ENCODE measurements around the gene SNX32. TPM values are rescaled to one million over a fixed set of nuclear protein-coding genes. Genes with fewer than 3 reads are reported as not detected.

SNX32 gene
- total and polyA plus RNA-seq, 2 of the 13 experiments (the other 11 are each of a cell fraction or from before 2014, with no cell fraction given): 0.09 to 0.34 TPM

DNA sequence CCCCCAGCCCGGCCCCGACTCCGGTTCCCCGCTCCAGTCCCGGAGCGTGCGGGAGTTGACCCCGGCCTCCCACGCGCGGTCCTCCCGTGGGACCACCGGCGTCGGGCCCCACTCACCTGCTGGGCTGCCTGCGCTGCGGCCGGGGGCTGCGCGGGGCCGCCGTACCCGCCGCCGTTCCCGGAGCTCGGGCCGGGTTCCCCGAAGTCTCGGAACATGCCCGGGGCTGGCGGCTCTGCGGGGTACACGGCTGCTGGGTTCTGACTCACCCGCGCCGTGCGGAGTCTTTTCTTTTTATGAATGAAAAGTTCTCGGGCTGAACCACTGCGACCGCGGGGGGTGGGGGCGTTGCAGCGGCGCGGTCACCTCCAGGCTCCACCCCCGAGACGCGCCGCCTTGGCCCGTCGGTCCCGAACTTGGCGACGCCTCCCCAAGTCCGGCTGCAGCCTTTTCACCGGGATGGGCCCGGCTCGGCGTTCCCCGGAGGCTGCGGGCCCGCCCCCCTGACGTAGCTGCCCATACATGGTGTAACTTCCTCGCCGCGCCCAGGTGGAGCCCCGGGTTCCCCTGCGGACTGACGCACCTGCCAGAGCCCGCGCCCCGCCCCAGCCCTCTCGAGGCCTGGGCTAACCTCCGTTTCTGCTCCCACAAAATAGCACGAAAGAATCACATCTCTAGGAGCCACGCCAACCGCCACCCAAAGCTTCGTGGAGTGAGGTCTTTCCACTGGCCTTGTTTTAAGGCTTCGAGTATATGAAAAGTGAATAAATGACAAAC lies 66.5 kb downstream of the SNX32 start, which contains the start of gene FOSL1 (continued):
- TF ChIP-seq ZNF143 (CRISPR knock-in tag; IDR thresholded peaks at IDR 0.05): no peak
- peak; percentile 51; the same call in 1 of the 2 replicates for TF ChIP-seq POLR2AphosphoS2 (IDR thresholded peaks at IDR 0.05; ENCODE audit: low read depth, low read length)
- no peak for TF ChIP-seq SIN3B (IDR thresholded peaks at IDR 0.05; ENCODE audit: low read length)
- TF ChIP-seq CEBPB (IDR thresholded peaks at IDR 0.05; ENCODE audit: borderline replicate concordance, low read depth, low read length): no peak
- no peak for TF ChIP-seq RFX3 (CRISPR knock-in tag; IDR thresholded peaks at IDR 0.05)
- TF ChIP-seq SMARCC2 (IDR thresholded peaks at IDR 0.05): no peak
- 0 out of 2 replicates have a peak, but pooled peaks have one; percentile 34 for TF ChIP-seq RFXANK (CRISPR knock-in tag; IDR thresholded peaks at IDR 0.05)
- peak; percentile 87; the same call in 1 of the 2 replicates for TF ChIP-seq PRMT3 (CRISPR knock-in tag; IDR thresholded peaks at IDR 0.05; ENCODE audit: borderline replicate concordance, low read depth)
- no peak for TF ChIP-seq NPAS2 (CRISPR knock-in tag; IDR thresholded peaks at IDR 0.05; ENCODE audit: borderline replicate concordance)
- TF ChIP-seq ZNF501 (CRISPR knock-in tag; IDR thresholded peaks at IDR 0.05): peak; percentile 22; the same call in 1 of the 2 replicates
- TF ChIP-seq ZNF678 (CRISPR knock-in tag; IDR thresholded peaks at IDR 0.05): no peak
- TF ChIP-seq AGO2 (optimal IDR thresholded peaks at IDR 0.05; ENCODE audit: low read depth, low read length): peak; percentile 11
- peak; percentile 31; the same call in 1 of the 2 replicates for TF ChIP-seq RAD21 (CRISPR knock-in tag; IDR thresholded peaks at IDR 0.05)
- TF ChIP-seq, protein P1, sequence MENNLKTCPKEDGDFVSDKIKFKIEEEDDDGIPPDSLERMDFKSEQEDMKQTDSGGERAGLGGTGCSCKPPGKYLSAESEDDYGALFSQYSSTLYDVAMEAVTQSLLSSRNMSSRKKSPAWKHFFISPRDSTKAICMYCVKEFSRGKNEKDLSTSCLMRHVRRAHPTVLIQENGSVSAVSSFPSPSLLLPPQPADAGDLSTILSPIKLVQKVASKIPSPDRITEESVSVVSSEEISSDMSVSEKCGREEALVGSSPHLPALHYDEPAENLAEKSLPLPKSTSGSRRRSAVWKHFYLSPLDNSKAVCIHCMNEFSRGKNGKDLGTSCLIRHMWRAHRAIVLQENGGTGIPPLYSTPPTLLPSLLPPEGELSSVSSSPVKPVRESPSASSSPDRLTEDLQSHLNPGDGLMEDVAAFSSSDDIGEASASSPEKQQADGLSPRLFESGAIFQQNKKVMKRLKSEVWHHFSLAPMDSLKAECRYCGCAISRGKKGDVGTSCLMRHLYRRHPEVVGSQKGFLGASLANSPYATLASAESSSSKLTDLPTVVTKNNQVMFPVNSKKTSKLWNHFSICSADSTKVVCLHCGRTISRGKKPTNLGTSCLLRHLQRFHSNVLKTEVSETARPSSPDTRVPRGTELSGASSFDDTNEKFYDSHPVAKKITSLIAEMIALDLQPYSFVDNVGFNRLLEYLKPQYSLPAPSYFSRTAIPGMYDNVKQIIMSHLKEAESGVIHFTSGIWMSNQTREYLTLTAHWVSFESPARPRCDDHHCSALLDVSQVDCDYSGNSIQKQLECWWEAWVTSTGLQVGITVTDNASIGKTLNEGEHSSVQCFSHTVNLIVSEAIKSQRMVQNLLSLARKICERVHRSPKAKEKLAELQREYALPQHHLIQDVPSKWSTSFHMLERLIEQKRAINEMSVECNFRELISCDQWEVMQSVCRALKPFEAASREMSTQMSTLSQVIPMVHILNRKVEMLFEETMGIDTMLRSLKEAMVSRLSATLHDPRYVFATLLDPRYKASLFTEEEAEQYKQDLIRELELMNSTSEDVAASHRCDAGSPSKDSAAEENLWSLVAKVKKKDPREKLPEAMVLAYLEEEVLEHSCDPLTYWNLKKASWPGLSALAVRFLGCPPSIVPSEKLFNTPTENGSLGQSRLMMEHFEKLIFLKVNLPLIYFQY (CRISPR knock-in tag; IDR thresholded peaks at IDR 0.05; ENCODE audit: borderline replicate concordance): peak; percentile 48; the same call in 1 of the 2 replicates
- TF ChIP-seq, protein P2, sequence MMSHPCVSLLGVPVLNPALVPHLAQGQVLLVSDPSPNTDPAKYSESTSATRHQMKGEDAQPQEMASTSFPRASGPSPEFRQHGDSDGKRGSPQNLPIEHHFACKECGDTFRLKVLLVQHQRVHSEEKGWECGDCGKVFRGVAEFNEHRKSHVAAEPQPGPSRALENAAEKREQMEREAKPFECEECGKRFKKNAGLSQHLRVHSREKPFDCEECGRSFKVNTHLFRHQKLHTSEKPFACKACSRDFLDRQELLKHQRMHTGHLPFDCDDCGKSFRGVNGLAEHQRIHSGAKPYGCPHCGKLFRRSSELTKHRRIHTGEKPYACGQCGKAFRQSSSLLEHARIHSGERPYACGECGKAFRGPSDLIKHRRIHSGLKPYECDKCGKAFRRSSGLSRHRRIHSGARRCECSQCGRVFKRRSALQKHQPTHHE (CRISPR knock-in tag; IDR thresholded peaks at IDR 0.05; ENCODE audit: borderline replicate concordance): peak; percentile 78; the same call in 1 of the 2 replicates
- no peak for TF ChIP-seq ZNF343 (CRISPR knock-in tag; IDR thresholded peaks at IDR 0.05)
- TF ChIP-seq JUN (CRISPR knock-in tag; IDR thresholded peaks at IDR 0.05): no peak
- TF ChIP-seq, protein P3, sequence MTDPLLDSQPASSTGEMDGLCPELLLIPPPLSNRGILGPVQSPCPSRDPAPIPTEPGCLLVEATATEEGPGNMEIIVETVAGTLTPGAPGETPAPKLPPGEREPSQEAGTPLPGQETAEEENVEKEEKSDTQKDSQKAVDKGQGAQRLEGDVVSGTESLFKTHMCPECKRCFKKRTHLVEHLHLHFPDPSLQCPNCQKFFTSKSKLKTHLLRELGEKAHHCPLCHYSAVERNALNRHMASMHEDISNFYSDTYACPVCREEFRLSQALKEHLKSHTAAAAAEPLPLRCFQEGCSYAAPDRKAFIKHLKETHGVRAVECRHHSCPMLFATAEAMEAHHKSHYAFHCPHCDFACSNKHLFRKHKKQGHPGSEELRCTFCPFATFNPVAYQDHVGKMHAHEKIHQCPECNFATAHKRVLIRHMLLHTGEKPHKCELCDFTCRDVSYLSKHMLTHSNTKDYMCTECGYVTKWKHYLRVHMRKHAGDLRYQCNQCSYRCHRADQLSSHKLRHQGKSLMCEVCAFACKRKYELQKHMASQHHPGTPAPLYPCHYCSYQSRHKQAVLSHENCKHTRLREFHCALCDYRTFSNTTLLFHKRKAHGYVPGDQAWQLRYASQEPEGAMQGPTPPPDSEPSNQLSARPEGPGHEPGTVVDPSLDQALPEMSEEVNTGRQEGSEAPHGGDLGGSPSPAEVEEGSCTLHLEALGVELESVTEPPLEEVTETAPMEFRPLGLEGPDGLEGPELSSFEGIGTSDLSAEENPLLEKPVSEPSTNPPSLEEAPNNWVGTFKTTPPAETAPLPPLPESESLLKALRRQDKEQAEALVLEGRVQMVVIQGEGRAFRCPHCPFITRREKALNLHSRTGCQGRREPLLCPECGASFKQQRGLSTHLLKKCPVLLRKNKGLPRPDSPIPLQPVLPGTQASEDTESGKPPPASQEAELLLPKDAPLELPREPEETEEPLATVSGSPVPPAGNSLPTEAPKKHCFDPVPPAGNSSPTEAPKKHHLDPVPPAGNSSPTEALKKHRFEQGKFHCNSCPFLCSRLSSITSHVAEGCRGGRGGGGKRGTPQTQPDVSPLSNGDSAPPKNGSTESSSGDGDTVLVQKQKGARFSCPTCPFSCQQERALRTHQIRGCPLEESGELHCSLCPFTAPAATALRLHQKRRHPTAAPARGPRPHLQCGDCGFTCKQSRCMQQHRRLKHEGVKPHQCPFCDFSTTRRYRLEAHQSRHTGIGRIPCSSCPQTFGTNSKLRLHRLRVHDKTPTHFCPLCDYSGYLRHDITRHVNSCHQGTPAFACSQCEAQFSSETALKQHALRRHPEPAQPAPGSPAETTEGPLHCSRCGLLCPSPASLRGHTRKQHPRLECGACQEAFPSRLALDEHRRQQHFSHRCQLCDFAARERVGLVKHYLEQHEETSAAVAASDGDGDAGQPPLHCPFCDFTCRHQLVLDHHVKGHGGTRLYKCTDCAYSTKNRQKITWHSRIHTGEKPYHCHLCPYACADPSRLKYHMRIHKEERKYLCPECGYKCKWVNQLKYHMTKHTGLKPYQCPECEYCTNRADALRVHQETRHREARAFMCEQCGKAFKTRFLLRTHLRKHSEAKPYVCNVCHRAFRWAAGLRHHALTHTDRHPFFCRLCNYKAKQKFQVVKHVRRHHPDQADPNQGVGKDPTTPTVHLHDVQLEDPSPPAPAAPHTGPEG (CRISPR knock-in tag; IDR thresholded peaks at IDR 0.05): 0 out of 2 replicates have a peak, but pooled peaks have one; percentile 26
